ENCODE measurements around the gene LPP. TPM values are rescaled to one million over a fixed set of nuclear protein-coding genes. Genes with fewer than 3 reads are reported as not detected.

LPP gene
- total RNA-seq, 1 donor from 2014 or later, result 97.4 TPM

DNA sequence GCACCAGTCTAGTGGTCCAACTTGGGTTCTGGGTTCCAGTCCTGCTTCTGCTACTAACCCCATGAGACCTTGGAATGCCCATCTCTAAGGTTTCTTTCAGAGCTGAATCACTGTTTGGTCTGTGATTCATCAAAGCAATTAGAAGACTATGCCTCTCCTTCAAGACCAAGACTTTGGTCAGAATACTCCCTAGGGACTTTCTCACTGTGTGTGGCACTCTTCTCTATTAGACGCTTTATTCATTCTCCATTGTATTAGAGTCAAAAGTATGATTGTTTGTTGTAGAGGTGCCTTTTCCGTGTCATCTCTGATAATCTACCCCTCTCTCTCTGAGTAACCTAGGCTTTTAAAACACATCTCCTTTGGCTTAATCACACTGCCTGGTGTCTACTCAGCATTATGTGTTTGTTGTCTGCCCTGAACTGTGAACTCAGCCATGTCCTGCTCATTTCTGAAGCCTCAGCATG is 90.5 kb downstream of the LPP start:
- no peak for TF ChIP-seq CTCF (IDR thresholded peaks at IDR 0.05; ENCODE audit: borderline replicate concordance)
- Histone ChIP-seq H3K27ac (replicated peaks) (peak overlapping the region; percentile 28), H3K4me3 (no peak overlapping the region), H3K9me3 (replicated peaks) (no peaks in the 10 kb centered on the region), H3K27me3 (ENCODE audit: low read depth) (no peaks in the 10 kb centered on the region), H3K4me1 (peaks cover 82% of the 10 kb centered on the region), H3K36me3 (no peaks in the 10 kb centered on the region)
- DNase-seq, result no peak
- intact Hi-C loops (cut with micrococcal nuclease), result no loop called here

GRCh38 chr3:188246905-188247304 is 92.9 kb downstream of the LPP start:
- no peak for DNase-seq
- Histone ChIP-seq H3K27me3 (ENCODE audit: low read depth) (no peaks in the 10 kb centered on the region), H3K4me3 (no peak overlapping the region), H3K9me3 (replicated peaks) (no peaks in the 10 kb centered on the region), H3K36me3 (no peaks in the 10 kb centered on the region), H3K4me1 (peaks cover 64% of the 10 kb centered on the region), H3K27ac (replicated peaks) (peak overlapping the region; percentile 17)
- intact Hi-C loops (cut with micrococcal nuclease), result no loop called here
- no peak for TF ChIP-seq CTCF (IDR thresholded peaks at IDR 0.05; ENCODE audit: borderline replicate concordance)

- no peak for DNase-seq
- Histone ChIP-seq H3K4me1 (peaks cover 52% of the 10 kb centered on the region), H3K4me3 (no peak overlapping the region), H3K27me3 (ENCODE audit: low read depth) (no peaks in the 10 kb centered on the region), H3K27ac (replicated peaks) (no peak overlapping the region), H3K36me3 (no peaks in the 10 kb centered on the region), H3K9me3 (replicated peaks) (no peaks in the 10 kb centered on the region)
- intact Hi-C loops (cut with micrococcal nuclease), result no loop called here
- no peak for TF ChIP-seq CTCF (IDR thresholded peaks at IDR 0.05; ENCODE audit: borderline replicate concordance)
Measured at GRCh38 chr3:188248036-188248561, 94.1 kb downstream of the LPP start.

DNA sequence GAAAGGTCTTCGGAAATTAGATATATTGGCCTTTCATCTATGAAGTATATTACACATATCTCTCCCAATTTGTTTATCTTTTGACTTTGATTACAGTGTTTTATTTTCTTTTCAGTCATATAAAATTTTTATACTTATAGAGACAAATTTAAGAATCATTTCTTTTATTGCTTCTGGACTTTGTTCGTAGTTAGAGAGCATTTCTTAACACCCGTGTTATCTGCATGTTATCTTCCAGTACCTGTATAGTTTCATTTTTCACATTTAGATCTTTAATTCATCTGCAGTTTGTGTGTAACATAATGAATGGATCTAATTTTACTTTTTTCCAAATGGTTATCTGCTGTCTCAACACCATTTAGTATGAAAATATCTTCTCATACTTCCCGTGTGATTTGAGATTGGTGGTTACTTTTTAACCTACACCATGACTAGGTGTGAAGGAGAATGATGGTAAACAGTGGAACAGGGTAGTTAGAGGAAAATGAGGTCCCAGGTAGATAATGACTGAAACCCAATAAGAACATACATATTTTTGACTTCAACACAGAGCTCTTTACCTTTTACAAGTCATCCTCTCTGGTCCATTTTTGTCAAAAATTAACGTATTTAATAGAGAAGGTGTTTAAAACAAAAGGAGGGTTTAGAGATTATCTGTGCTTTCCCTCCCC is 99.3 kb downstream of the LPP start:
- no peak overlapping the region for H3K27ac ChIP-seq (replicated peaks)

GRCh38 chr3:188253800-188254452 is 100.0 kb downstream of the LPP start:
- TF ChIP-seq CTCF (IDR thresholded peaks at IDR 0.05; ENCODE audit: borderline replicate concordance), result no peak
- DNase-seq, result no peak
- H3K27me3 ChIP-seq (ENCODE audit: low read depth), result no peaks in the 10 kb centered on the region
- H3K4me1 ChIP-seq, result peaks cover 55% of the 10 kb centered on the region
- intact Hi-C loops (cut with micrococcal nuclease), result no loop called here
- no peaks in the 10 kb centered on the region for H3K9me3 ChIP-seq (replicated peaks)
- no peak overlapping the region for H3K4me3 ChIP-seq
- no peaks in the 10 kb centered on the region for H3K36me3 ChIP-seq
- no peak overlapping the region for H3K27ac ChIP-seq (replicated peaks)

More for the DNA sequence above, 99.3 kb downstream of the LPP start:
- no peak for TF ChIP-seq CTCF (IDR thresholded peaks at IDR 0.05; ENCODE audit: borderline replicate concordance)
- Histone ChIP-seq H3K4me3 (no peak overlapping the region), H3K9me3 (replicated peaks) (no peaks in the 10 kb centered on the region), H3K36me3 (no peaks in the 10 kb centered on the region), H3K27me3 (ENCODE audit: low read depth) (no peaks in the 10 kb centered on the region), H3K4me1 (peaks cover 53% of the 10 kb centered on the region)
- intact Hi-C loops (cut with micrococcal nuclease), result no loop called here
- no peak for DNase-seq
